ENCODE results near the gene MMS22L. TPM values are rescaled to one million over a fixed set of nuclear protein-coding genes. Genes with fewer than 3 reads are reported as not detected.

Gene MMS22L
- total RNA-seq, 1 donor from 2014 or later = 37.5 TPM

GRCh38 chr6:97095311-97095850, 187.6 kb downstream of the MMS22L start:
- peaks cover 32% of the 10 kb centered on the region for H3K4me1 Mint-ChIP-seq
- H3K36me3 Mint-ChIP-seq (ENCODE audit: low read depth) = no peaks in the 10 kb centered on the region
- no peaks in the 10 kb centered on the region for H3K27me3 Mint-ChIP-seq (ENCODE audit: low read depth)
- no peak for TF ChIP-seq CTCF (conservative IDR thresholded peaks at IDR 0.05)
- DNase-seq (ENCODE audit: low read depth, low spot score) = no peak
- H3K27ac Mint-ChIP-seq (ENCODE audit: unreplicated experiment) = no peak overlapping the region
- no peak overlapping the region for H3K4me3 Mint-ChIP-seq
- H3K9me3 Mint-ChIP-seq = no peaks in the 10 kb centered on the region

GRCh38 chr6:97094376-97094775, 188.6 kb downstream of the MMS22L start:
- no peak for DNase-seq (ENCODE audit: low read depth, low spot score)
- Mint-ChIP-seq H3K4me1 (peaks cover 31% of the 10 kb centered on the region), H3K27me3 (ENCODE audit: low read depth) (no peaks in the 10 kb centered on the region), H3K36me3 (ENCODE audit: low read depth) (no peaks in the 10 kb centered on the region), H3K27ac (ENCODE audit: unreplicated experiment) (no peak overlapping the region), H3K4me3 (no peak overlapping the region), H3K9me3 (no peaks in the 10 kb centered on the region)
- no peak for TF ChIP-seq CTCF (conservative IDR thresholded peaks at IDR 0.05)

- no peaks in the 10 kb centered on the region for H3K27me3 Mint-ChIP-seq (ENCODE audit: low read depth)
- no peak overlapping the region for H3K27ac Mint-ChIP-seq (ENCODE audit: unreplicated experiment)
- TF ChIP-seq CTCF (conservative IDR thresholded peaks at IDR 0.05) = no peak
Measured at GRCh38 chr6:97092673-97093305, 190.2 kb downstream of the MMS22L start.

More at GRCh38 chr6:97092673-97093305, 190.2 kb downstream of the MMS22L start:
- Mint-ChIP-seq H3K36me3 (ENCODE audit: low read depth) (no peaks in the 10 kb centered on the region), H3K4me1 (peaks cover 24% of the 10 kb centered on the region), H3K9me3 (no peaks in the 10 kb centered on the region), H3K4me3 (no peak overlapping the region)
- no peak for DNase-seq (ENCODE audit: low read depth, low spot score)

Data from neural crest cell (in vitro differentiated cells).